COR-L47 (cell line): ENCODE results near the gene FBXO36.
"Not testable (repeated sequence)": the region's sequence is repeated elsewhere in the genome, so short reads cannot be mapped to it uniquely, and the experiment has no call there.

Experiments
- DNase-seq: peaks from one replicate; lab custom pipeline; 2025; lab: John Stamatoyannopoulos, UW

The FBXO36 gene, protein sequence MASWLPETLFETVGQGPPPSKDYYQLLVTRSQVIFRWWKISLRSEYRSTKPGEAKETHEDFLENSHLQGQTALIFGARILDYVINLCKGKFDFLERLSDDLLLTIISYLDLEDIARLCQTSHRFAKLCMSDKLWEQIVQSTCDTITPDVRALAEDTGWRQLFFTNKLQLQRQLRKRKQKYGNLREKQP

DNA sequence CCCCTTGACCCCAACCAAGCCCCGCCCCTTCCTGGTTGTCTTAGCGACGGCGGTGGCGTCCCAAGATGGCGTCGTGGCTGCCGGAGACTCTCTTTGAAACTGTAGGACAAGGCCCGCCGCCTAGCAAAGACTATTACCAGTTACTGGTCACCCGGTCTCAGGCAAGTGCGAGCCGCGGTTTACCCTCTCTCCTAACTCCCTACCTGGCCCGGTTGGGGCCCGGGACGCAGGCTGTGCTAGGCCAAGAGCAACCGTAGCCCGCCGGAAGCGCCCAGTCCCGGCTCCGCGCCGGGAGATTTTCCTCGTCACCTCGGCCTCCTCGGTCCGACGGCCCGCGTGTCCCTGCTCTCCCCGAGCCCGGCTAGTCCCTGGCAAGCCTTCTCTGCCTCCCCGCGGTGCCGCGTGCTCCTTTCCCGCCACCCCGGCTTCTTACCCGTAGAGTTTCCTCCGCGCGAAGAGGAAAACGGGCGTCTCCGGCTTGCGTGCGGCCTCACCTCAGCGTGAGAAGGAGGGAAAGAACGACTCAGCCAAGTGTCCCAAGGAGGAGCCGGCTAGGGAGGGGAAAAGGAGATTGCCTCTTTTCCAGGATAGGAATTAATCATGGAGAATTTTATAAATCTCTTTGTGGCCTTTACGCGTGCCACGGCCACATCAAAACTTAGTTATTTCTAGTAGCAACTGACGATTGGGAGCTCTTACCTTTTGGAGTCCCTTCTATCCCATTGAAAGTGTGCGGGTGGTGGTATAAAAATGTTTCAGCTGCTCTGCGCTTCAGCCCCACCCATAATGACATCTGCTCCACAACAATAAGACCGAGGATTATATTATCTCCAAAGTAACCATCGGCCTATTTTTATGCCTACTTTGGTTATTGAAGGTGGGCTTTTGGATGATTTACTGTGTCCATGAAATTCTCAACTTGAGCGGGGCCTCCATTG lies at the start of gene FBXO36:
Gene FBXO36, plus strand, starts transcription at position 55 of the 938 bp plus-strand sequence. Its CDS starts 11 bp downstream, at position 66.
- peak; percentile 70 for DNase-seq

- no peak for DNase-seq
Observed at GRCh38 chr2:229873123-229873581, 49.2 kb upstream of the FBXO36 start.

DNA sequence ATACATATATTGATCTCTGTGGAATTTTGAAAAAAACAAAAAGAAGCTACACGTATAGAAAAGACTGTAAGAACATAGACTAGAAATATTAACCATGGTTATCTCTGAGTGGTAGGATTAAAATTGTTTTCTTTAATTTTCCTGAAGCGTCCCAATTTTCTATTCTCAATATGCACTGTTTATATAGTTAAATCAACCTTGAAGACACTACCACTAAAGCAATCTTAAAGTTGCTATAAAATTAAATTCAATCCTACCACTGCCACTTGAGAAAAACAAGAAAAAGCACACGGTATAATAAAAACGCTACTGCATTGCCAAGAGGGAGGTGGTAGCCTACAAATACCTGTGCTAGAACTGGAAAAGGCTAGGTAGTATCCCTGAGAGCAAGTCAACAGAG lies 47.7 kb upstream of the FBXO36 start:
- DNase-seq = no peak

- no peak for DNase-seq
Observed at GRCh38 chr2:229875549-229875948, 46.8 kb upstream of the FBXO36 start.

DNA sequence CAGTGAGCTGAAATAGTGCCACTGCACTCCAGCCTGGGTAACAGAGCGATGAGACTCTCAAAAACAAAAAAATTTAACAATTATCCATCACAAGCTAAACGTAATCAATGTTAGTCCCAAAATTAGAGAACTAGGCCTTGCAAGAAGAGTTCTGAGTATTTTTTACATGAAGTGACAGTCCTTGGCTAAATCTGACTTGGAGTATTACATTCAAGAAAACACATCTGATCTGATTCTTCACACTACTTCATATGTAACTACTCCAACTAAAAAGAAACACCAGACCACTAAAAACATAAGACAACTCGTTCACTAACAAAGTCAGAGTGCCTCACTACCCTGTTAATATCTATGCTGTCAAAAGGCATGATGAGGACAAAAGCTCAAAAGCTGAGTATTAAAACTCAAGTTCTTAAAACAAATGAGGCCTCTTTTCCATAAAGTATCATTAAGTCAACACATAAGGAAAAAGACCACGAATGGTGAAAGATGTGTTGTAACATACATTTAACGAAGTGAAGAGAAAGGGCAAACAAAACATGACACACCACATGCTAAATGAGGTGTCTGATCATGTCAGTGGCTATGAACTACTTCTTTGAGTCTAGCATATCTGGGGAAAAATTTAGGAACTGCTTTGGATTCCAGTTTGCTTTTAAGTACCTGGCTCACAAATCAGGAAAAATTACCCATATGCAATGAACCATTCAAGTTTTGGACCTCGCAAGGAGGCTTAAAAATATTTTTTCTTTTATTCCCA lies 42.9 kb upstream of the FBXO36 start:
- DNase-seq = no peak

- DNase-seq = no peak
Observed at GRCh38 chr2:229880892-229881586, 41.3 kb upstream of the FBXO36 start.

GRCh38 chr2:229882583-229882982 lies 39.7 kb upstream of the FBXO36 start:
- DNase-seq = no peak

- no peak for DNase-seq
Observed at GRCh38 chr2:229884775-229885699, 37.3 kb upstream of the FBXO36 start.

DNA sequence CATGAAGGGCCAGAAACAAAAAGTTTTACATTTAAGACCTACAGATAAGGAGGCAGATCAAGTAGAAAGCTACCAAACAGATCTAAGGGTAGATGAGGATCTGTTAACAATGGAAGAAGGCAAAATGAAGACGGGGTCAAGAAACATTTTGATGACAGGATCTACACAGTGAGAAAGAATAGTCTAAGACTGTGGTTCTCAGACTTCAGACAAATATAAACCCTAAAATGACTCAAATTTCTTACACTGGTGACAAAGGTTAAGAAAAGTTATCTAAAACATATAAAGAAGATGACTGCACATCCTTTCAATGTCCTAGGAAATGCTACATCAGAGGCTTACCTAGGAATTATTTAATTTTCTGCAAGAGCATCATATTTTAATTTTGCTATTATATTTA lies 34.9 kb upstream of the FBXO36 start:
- DNase-seq = no peak

DNA sequence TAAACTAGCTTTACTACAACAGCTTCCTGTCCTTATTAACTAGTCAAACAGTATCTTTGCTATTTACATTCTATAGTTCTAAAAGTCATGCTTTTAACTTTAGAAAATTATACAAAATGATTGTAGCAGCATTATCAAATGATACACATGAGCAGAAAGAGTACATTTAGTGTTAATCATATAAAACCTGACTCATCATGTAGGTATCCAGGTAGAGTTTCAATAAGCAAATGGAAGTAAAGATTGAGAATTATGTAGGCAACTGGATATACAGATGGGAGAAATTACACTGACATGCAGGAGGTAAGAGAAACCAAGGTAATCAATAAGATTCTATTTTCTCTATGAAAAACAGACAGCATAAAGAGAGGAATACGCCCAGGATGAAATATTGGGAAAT lies 34.3 kb upstream of the FBXO36 start:
- no peak for DNase-seq

DNA sequence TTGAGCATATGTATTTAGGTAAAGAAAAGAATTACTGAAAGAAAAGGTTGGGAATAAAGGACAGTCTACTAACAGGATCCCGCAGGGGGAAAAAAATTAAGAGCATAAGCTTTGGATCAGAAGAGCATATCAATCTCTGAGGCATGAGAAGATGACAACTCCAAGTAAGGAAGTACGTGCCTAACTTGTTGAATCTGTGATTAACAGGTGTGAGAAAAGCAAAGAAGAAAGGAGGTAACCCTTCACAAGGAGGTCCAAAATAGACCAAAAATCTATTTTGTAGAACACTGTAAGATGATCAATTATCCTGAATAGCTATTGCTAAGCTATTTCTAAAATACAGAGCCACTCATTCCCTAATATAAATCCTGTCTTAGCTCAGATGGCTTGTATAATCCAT lies 33.3 kb upstream of the FBXO36 start:
- no peak for DNase-seq

DNA sequence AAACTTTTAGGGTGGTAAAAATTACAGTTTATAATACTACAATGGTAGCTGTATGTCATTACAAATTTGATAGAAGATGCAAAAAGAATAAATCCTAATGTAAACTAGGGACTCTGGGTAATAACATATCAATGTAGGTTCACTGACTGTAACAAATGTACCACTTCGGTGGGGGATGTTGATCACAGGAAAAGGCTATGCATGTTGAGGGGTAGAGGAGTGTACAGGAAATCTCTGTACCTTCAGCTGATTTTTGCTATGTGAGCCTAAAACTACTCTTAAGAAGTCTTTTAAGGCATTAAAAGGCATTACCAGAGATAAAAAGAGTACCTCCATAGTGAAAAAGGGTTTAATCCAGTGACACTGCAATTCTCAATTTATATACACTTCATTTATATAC lies 25.4 kb upstream of the FBXO36 start:
- DNase-seq = no peak

DNA sequence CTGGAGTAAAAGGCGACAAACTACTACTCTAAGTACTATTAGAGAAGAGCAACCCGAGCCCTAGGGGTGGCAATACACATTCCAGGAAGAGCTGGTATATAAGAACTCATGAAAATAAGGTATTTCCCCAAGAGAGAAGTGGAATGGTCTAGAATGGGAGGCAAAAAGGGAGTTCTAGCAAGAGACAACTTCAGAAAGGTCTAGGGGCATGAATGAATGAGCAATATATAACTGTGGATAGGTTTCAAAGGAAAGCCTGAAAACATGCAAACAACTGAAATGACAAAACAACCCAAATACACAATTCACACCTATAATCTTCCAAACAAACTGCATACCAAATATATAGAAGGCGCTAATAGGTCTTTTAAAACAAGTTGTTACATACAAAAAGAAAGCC lies 22.7 kb upstream of the FBXO36 start:
- no peak for DNase-seq

GRCh38 chr2:229900012-229900411 lies 22.3 kb upstream of the FBXO36 start:
- DNase-seq = no peak

DNA sequence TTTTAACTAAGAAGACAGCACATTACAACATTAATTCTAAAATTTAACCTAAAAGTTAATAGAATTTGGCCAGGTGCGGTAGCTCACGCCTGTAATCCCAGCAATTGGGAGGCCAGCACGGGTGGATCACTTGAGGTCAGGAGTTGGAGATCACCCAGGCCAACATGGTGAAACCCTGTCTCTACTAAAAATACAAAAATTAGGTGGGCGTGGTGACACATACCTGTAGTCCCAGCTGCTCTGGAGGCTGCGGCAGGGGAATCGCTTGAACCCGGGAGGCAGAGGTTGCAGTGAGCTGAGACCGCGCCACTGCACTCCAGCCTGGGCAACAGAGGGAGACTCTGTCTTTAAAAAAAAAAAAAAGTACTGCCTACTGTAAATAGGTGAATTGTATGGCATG lies 21.8 kb upstream of the FBXO36 start:
- DNase-seq = not testable (repeated sequence)

DNA sequence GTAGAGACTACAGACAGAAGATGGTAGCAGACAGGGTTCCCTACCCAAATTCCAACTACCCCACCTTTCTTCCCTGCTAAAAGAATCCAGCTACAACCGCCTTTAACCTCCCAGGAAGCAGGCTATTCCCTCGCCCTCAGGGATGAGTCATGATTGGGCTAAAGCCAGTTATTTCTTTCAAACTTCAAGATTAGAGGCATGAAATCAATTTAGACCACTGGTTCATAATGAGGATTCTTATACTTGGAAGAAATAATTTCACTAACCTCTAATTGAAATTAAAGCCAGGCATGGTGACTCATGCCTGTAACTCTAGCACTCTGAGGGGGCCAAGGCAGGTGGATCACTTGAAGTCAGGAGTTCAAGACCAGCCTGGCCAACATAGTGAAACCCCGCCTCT lies 20.5 kb upstream of the FBXO36 start:
- no peak for DNase-seq

DNA sequence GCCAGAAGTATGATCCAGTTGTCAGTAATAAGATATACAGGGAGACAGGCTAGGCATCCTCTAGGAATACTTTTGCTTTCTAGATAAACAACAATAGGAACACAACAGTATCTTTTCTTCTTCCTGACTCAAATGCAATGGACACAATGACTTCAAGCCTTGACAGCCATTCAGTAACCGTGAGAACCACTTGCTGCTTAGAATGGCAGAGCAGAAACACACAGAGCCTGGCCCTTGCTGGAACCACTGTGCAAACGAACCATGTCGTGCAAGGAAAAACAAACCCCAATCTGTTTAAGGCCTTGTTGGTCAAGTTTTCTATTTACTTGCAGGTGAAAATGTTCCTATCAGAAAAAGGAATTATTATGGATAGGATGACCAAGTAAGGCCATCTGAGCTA lies 19.3 kb upstream of the FBXO36 start:
- no peak for DNase-seq

DNA sequence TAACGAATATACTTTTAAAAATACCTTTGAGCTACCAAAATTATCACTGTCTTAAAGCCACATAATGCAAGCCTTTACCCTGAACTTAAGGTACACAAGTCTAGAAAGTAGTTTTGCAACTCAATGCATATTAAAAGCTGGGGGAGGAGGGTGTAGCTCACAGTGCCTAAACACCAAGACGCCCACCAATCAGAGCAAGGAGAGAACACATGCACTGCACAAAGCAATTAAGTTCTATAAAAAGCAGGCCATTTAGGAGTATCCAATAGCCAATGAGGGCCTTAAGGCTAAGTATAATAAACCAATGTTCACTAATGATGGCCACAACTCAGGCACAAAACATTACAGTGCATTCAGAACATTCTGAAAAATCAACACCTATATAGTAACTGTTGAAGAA lies 16.7 kb upstream of the FBXO36 start:
- DNase-seq = no peak

- DNase-seq = no peak
Observed at GRCh38 chr2:229909090-229909489, 13.2 kb upstream of the FBXO36 start.

- DNase-seq = no peak
Observed at GRCh38 chr2:229910147-229910831, 12.0 kb upstream of the FBXO36 start.
